Measurements from ENCODE around the gene KITLG.

DNA sequence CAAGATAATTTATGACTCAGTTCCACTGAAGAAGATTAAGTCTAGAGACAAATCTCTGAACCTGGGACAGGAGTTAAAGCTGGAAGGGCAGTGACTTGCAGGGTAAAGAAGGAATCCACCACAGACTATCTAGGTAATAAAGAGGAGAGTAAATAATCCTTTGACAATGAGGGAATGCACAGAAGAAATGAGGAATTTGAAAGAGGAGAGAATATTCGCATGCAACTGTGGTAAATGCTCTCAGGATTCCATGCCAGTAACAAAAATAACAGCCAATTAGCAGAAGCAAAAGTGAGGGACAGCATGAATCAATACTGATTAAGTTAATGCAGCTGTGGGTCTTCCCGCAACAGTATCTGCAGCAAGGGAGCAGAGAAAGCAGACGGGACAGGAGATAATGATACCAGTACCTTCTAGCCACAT, 77.0 kb downstream of the KITLG start:
- TF ChIP-seq, protein P1, sequence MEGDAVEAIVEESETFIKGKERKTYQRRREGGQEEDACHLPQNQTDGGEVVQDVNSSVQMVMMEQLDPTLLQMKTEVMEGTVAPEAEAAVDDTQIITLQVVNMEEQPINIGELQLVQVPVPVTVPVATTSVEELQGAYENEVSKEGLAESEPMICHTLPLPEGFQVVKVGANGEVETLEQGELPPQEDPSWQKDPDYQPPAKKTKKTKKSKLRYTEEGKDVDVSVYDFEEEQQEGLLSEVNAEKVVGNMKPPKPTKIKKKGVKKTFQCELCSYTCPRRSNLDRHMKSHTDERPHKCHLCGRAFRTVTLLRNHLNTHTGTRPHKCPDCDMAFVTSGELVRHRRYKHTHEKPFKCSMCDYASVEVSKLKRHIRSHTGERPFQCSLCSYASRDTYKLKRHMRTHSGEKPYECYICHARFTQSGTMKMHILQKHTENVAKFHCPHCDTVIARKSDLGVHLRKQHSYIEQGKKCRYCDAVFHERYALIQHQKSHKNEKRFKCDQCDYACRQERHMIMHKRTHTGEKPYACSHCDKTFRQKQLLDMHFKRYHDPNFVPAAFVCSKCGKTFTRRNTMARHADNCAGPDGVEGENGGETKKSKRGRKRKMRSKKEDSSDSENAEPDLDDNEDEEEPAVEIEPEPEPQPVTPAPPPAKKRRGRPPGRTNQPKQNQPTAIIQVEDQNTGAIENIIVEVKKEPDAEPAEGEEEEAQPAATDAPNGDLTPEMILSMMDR (IDR thresholded peaks at IDR 0.05), result no peak
- no peak for TF ChIP-seq POLR2A (IDR thresholded peaks at IDR 0.05)
